ENCODE data around the gene SMAD2.

The SMAD2 gene

GRCh38 chr18:47893047-47893446 is 37.4 kb downstream of the SMAD2 start:
- no peak overlapping the region for H3K9ac ChIP-seq (ENCODE audit: low read length)
- H4K20me1 ChIP-seq (ENCODE audit: insufficient read depth, low read length), result no peaks in the 10 kb centered on the region
- no peaks in the 10 kb centered on the region for H3F3A ChIP-seq (ENCODE audit: insufficient read depth, low read length)
- no peak for DNase-seq
- no peak for TF ChIP-seq EZH2 (optimal IDR thresholded peaks at IDR 0.05; ENCODE audit: low read depth, low read length)
- no peak for TF ChIP-seq CTCF (IDR thresholded peaks at IDR 0.05; ENCODE audit: low read length)
- TF ChIP-seq EZH2phosphoT487 (IDR thresholded peaks at IDR 0.05; ENCODE audit: low read length), result no peak
- no peaks in the 10 kb centered on the region for H3K27me3 ChIP-seq (replicated peaks; ENCODE audit: insufficient read depth, low read length)
- peaks cover 61% of the 10 kb centered on the region for H3K79me2 ChIP-seq (ENCODE audit: low read length)
- no peaks in the 10 kb centered on the region for H3K9me2 ChIP-seq (replicated peaks; ENCODE audit: insufficient read depth, low read length)
- no peak overlapping the region for H2AFZ ChIP-seq (ENCODE audit: low read length)
- H3K36me3 ChIP-seq (replicated peaks; ENCODE audit: insufficient read depth, low read length), result 0 out of 2 replicates have a peak, but pooled peaks cover 5% of the 10 kb centered on the region
- H3K4me3 ChIP-seq (ENCODE audit: low read length), result no peak overlapping the region
- no peaks in the 10 kb centered on the region for H3K9me3 ChIP-seq (replicated peaks; ENCODE audit: insufficient read depth, low read length)
- H3K4me1 ChIP-seq (ENCODE audit: low read length), result no peaks in the 10 kb centered on the region
- no peak overlapping the region for H3K4me2 ChIP-seq (ENCODE audit: low read depth, low read length)
- no peak overlapping the region for H3K27ac ChIP-seq (ENCODE audit: low read length)

- H3K4me1 ChIP-seq (ENCODE audit: low read length), result no peaks in the 10 kb centered on the region
- no peaks in the 10 kb centered on the region for H3K9me2 ChIP-seq (replicated peaks; ENCODE audit: insufficient read depth, low read length)
- H3K27me3 ChIP-seq (replicated peaks; ENCODE audit: insufficient read depth, low read length), result no peaks in the 10 kb centered on the region
- no peak overlapping the region for H3K4me2 ChIP-seq (ENCODE audit: low read depth, low read length)
- no peaks in the 10 kb centered on the region for H3K36me3 ChIP-seq (replicated peaks; ENCODE audit: insufficient read depth, low read length)
- H3K4me3 ChIP-seq (ENCODE audit: low read length), result no peak overlapping the region
- no peak overlapping the region for H3K27ac ChIP-seq (ENCODE audit: low read length)
- H3K9ac ChIP-seq (ENCODE audit: low read length), result no peak overlapping the region
- no peak for DNase-seq
- H3K9me3 ChIP-seq (replicated peaks; ENCODE audit: insufficient read depth, low read length), result no peaks in the 10 kb centered on the region
- H4K20me1 ChIP-seq (ENCODE audit: insufficient read depth, low read length), result no peaks in the 10 kb centered on the region
- H3F3A ChIP-seq (ENCODE audit: insufficient read depth, low read length), result no peaks in the 10 kb centered on the region
- H2AFZ ChIP-seq (ENCODE audit: low read length), result no peak overlapping the region
- peaks cover 46% of the 10 kb centered on the region for H3K79me2 ChIP-seq (ENCODE audit: low read length)
- TF ChIP-seq EZH2 (optimal IDR thresholded peaks at IDR 0.05; ENCODE audit: low read depth, low read length), result no peak
- TF ChIP-seq CTCF (IDR thresholded peaks at IDR 0.05; ENCODE audit: low read length), result no peak
- no peak for TF ChIP-seq EZH2phosphoT487 (IDR thresholded peaks at IDR 0.05; ENCODE audit: low read length)
These were observed 42.3 kb downstream of the SMAD2 start for GRCh38 chr18:47888156-47888555.

- no peak overlapping the region for H2AFZ ChIP-seq (ENCODE audit: low read length)
- no peaks in the 10 kb centered on the region; the same call in 1 of the 2 replicates for H3K36me3 ChIP-seq (replicated peaks; ENCODE audit: insufficient read depth, low read length)
- no peak overlapping the region for H3K9ac ChIP-seq (ENCODE audit: low read length)
- H3K4me3 ChIP-seq (ENCODE audit: low read length), result no peak overlapping the region
- no peaks in the 10 kb centered on the region for H3K27me3 ChIP-seq (replicated peaks; ENCODE audit: insufficient read depth, low read length)
- no peak overlapping the region for H3K4me2 ChIP-seq (ENCODE audit: low read depth, low read length)
- no peaks in the 10 kb centered on the region for H3F3A ChIP-seq (ENCODE audit: insufficient read depth, low read length)
- H3K27ac ChIP-seq (ENCODE audit: low read length), result no peak overlapping the region
- no peaks in the 10 kb centered on the region for H4K20me1 ChIP-seq (ENCODE audit: insufficient read depth, low read length)
- no peaks in the 10 kb centered on the region for H3K9me2 ChIP-seq (replicated peaks; ENCODE audit: insufficient read depth, low read length)
- no peaks in the 10 kb centered on the region for H3K4me1 ChIP-seq (ENCODE audit: low read length)
- no peak for TF ChIP-seq EZH2 (optimal IDR thresholded peaks at IDR 0.05; ENCODE audit: low read depth, low read length)
- no peak for TF ChIP-seq EZH2phosphoT487 (IDR thresholded peaks at IDR 0.05; ENCODE audit: low read length)
- no peak for TF ChIP-seq CTCF (IDR thresholded peaks at IDR 0.05; ENCODE audit: low read length)
- peaks cover 46% of the 10 kb centered on the region for H3K79me2 ChIP-seq (ENCODE audit: low read length)
- no peaks in the 10 kb centered on the region for H3K9me3 ChIP-seq (replicated peaks; ENCODE audit: insufficient read depth, low read length)
- DNase-seq, result no peak
These were observed 43.2 kb downstream of the SMAD2 start for GRCh38 chr18:47887227-47887626.
